ENCODE measurements around the gene NREP.
A peak's percentile ranks its signal among the peaks of the same experiment; 100 is the strongest.

The NREP gene

GRCh38 chr5:111774525-111774924 lies 17.5 kb upstream of the NREP start:
- H3K9me3 Mint-ChIP-seq, result no peaks in the 10 kb centered on the region
- no peaks in the 10 kb centered on the region for H3K36me3 Mint-ChIP-seq (ENCODE audit: low read depth)
- peaks cover 44% of the 10 kb centered on the region for H3K4me1 Mint-ChIP-seq
- no peak for TF ChIP-seq CTCF (IDR thresholded peaks at IDR 0.05; ENCODE audit: unreplicated experiment in 3 of 3)
- H3K27ac Mint-ChIP-seq, result peak overlapping the region; percentile 70 to 87 (median 84)
- H3K27me3 Mint-ChIP-seq (ENCODE audit: low read depth), result no peaks in the 10 kb centered on the region
- H3K4me3 Mint-ChIP-seq, result no peak overlapping the region

GRCh38 chr5:111772456-111773122 lies 15.6 kb upstream of the NREP start:
- H3K27ac Mint-ChIP-seq, result no peak overlapping the region

GRCh38 chr5:111769541-111769940 lies 12.5 kb upstream of the NREP start:
- no peaks in the 10 kb centered on the region for H3K9me3 Mint-ChIP-seq
- no peak overlapping the region for H3K4me3 Mint-ChIP-seq
- no peak for TF ChIP-seq CTCF (IDR thresholded peaks at IDR 0.05; ENCODE audit: unreplicated experiment in 3 of 3)
- H3K36me3 Mint-ChIP-seq (ENCODE audit: low read depth), result no peaks in the 10 kb centered on the region
- no peaks in the 10 kb centered on the region for H3K27me3 Mint-ChIP-seq (ENCODE audit: low read depth)
- peak overlapping the region in 2 of 3 experiments; percentile 11 to 29 for H3K27ac Mint-ChIP-seq
- H3K4me1 Mint-ChIP-seq, result peaks cover 32% of the 10 kb centered on the region

More at GRCh38 chr5:111772456-111773122, 15.6 kb upstream of the NREP start:
- no peaks in the 10 kb centered on the region for H3K27me3 Mint-ChIP-seq (ENCODE audit: low read depth)
- H3K4me1 Mint-ChIP-seq, result peaks cover 35% of the 10 kb centered on the region
- TF ChIP-seq CTCF (IDR thresholded peaks at IDR 0.05; ENCODE audit: unreplicated experiment in 3 of 3), result no peak
- no peaks in the 10 kb centered on the region for H3K36me3 Mint-ChIP-seq (ENCODE audit: low read depth)
- H3K9me3 Mint-ChIP-seq, result no peaks in the 10 kb centered on the region
- no peak overlapping the region for H3K4me3 Mint-ChIP-seq

- Mint-ChIP-seq H3K9me3 (no peaks in the 10 kb centered on the region), H3K4me1 (peaks cover 40% of the 10 kb centered on the region), H3K4me3 (no peak overlapping the region), H3K36me3 (ENCODE audit: low read depth) (no peaks in the 10 kb centered on the region), H3K27ac (peak overlapping the region; percentile 50 to 86 (median 68)), H3K27me3 (ENCODE audit: low read depth) (no peaks in the 10 kb centered on the region)
- no peak for TF ChIP-seq CTCF (IDR thresholded peaks at IDR 0.05; ENCODE audit: unreplicated experiment in 3 of 3)
Measured at GRCh38 chr5:111765613-111766571, 8.9 kb upstream of the NREP start.

- Mint-ChIP-seq H3K36me3 (ENCODE audit: low read depth) (no peaks in the 10 kb centered on the region), H3K27me3 (ENCODE audit: low read depth) (no peaks in the 10 kb centered on the region), H3K4me3 (no peak overlapping the region), H3K9me3 (no peaks in the 10 kb centered on the region), H3K4me1 (peaks cover 49% of the 10 kb centered on the region), H3K27ac (peak overlapping the region; percentile 87 to 91 (median 90))
- TF ChIP-seq CTCF (IDR thresholded peaks at IDR 0.05; ENCODE audit: unreplicated experiment in 3 of 3), result no peak
Measured at GRCh38 chr5:111764019-111764418, 7.0 kb upstream of the NREP start.

Data from nephron (organoid).